Esophagus muscularis mucosa (tissue), 4 donors: Measurements from ENCODE around the gene MZB1.

Experiments used
- EP300 ChIP-seq: sonication (generic); formaldehyde crosslinking; IDR thresholded peaks from one replicate; pipeline ENCODE4 v1.6.1; 2017; ENCODE audit warnings: antibody characterized with exemption
- POLR2A ChIP-seq: fragments of 450-650 bp; IDR thresholded peaks from one replicate; pipeline ENCODE4 v1.6.1; 2017; ENCODE audit warnings: antibody characterized with exemption, moderate library complexity, mild to moderate bottlenecking, low read depth
- POLR2AphosphoS5 ChIP-seq, 2 donors: sonication (generic); formaldehyde crosslinking; IDR thresholded peaks; one replicate each; pipeline ENCODE4 v1.6.1; 2017; ENCODE audit warnings: antibody characterized with exemption in 2 of 2
- TF ChIP-seq, protein P1 (sequence below), 3 experiments: fragments of 200-600 bp in 2 of 3; fragments of 450-650 bp in 1 of 3; sonication (generic) in 2 of 3; IDR thresholded peaks; one replicate each; pipeline ENCODE4 v1.5.1; 2017 to 2019; ENCODE audit warnings: antibody characterized with exemption in 3 of 3, mild to moderate bottlenecking in 2 of 3, moderate library complexity in 1 of 3

DNA sequence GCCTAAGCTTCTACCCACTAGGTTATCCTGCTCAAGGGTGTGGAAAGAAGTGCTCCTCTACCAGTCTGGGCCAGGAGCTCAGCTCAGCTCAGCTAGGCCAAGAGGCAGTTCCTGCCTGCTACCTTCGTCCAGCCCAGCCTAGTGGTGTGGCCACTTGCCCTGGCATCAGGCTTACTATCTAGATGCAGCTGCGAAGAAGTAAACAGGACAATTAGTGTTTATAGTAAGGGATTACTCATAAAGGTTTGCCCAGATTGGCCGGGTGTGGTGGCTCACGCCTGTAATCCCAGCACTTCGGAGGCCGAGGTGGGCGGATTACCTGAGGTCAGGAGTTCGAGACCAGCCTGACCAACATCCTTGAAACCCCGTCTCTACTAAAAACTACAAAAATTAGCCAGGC, 26.9 kb upstream of the MZB1 start:
- TF ChIP-seq, protein P1, sequence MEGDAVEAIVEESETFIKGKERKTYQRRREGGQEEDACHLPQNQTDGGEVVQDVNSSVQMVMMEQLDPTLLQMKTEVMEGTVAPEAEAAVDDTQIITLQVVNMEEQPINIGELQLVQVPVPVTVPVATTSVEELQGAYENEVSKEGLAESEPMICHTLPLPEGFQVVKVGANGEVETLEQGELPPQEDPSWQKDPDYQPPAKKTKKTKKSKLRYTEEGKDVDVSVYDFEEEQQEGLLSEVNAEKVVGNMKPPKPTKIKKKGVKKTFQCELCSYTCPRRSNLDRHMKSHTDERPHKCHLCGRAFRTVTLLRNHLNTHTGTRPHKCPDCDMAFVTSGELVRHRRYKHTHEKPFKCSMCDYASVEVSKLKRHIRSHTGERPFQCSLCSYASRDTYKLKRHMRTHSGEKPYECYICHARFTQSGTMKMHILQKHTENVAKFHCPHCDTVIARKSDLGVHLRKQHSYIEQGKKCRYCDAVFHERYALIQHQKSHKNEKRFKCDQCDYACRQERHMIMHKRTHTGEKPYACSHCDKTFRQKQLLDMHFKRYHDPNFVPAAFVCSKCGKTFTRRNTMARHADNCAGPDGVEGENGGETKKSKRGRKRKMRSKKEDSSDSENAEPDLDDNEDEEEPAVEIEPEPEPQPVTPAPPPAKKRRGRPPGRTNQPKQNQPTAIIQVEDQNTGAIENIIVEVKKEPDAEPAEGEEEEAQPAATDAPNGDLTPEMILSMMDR (IDR thresholded peaks at IDR 0.05) = no peak
- no peak for TF ChIP-seq POLR2A
- TF ChIP-seq EP300 = no peak
- no peak for TF ChIP-seq POLR2AphosphoS5 (IDR thresholded peaks at IDR 0.05)
